Mesenchymal stem cell (in vitro differentiated cells and primary cell): ENCODE measurements around the gene RNU6-9.

Source experiments
- DNase-seq: peaks from one replicate; pipeline ENCODE4 v3.0.0-alpha.2; 2013
- H2AFZ ChIP-seq: one replicate; pipeline ENCODE4 v1.6.1; 2013; ENCODE audit warnings: low read depth, mild to moderate bottlenecking, control low read depth, inconsistent platforms, low read length, moderate library complexity
- H2AK5ac ChIP-seq: 2 replicates; pipeline ENCODE4 v1.6.1; 2013; ENCODE audit warnings: low read length, moderate library complexity, mild to moderate bottlenecking, inconsistent platforms; ENCODE audit not compliant: severe bottlenecking
- H2BK120ac ChIP-seq: one replicate; pipeline ENCODE4 v1.6.1; 2013; ENCODE audit warnings: low read depth, mild to moderate bottlenecking, inconsistent platforms, low read length, moderate library complexity
- H2BK12ac ChIP-seq, 2 experiments: one replicate each; pipeline ENCODE4 v1.6.1; 2013; ENCODE audit warnings: inconsistent platforms in 2 of 2, low read length in 2 of 2, mild to moderate bottlenecking in 2 of 2, moderate library complexity in 2 of 2, control low read depth in 1 of 2
- H2BK15ac ChIP-seq: one replicate; pipeline ENCODE4 v1.6.1; 2013; ENCODE audit warnings: mild to moderate bottlenecking, low read depth, inconsistent platforms; ENCODE audit not compliant: poor library complexity, severe bottlenecking
- H2BK5ac ChIP-seq: 2 replicates; pipeline ENCODE4 v1.6.1; 2013; ENCODE audit warnings: low read depth, mild to moderate bottlenecking, low read length, control low read depth, inconsistent platforms; ENCODE audit not compliant: poor library complexity, severe bottlenecking
- H3K14ac ChIP-seq, 2 experiments: one replicate each; pipeline ENCODE4 v1.6.1; 2013; ENCODE audit warnings: inconsistent platforms in 2 of 2, low read length in 2 of 2, control low read depth in 1 of 2, mild to moderate bottlenecking in 1 of 2, moderate library complexity in 1 of 2
- H3K18ac ChIP-seq, 2 experiments: one replicate each; pipeline ENCODE4 v1.6.1; 2013; ENCODE audit warnings: inconsistent platforms in 2 of 2, low read length in 2 of 2, control low read depth in 1 of 2, low read depth in 1 of 2, mild to moderate bottlenecking in 1 of 2
- H3K23ac ChIP-seq, 2 experiments: one replicate each; pipeline ENCODE4 v1.6.1; 2013; ENCODE audit warnings: inconsistent platforms in 2 of 2, low read length in 2 of 2, mild to moderate bottlenecking in 2 of 2, moderate library complexity in 2 of 2, control low read depth in 1 of 2
- H3K27ac ChIP-seq: 2 replicates; pipeline ENCODE4 v1.5.1; 2013; ENCODE audit warnings: mild to moderate bottlenecking, moderate library complexity, low read length, control low read depth, inconsistent platforms; ENCODE audit not compliant: poor library complexity, severe bottlenecking
- H3K27me3 ChIP-seq, 2 experiments: 2 replicates each; pipeline versions ENCODE4 v1.6.1 to v1.7.0; 2013; ENCODE audit warnings: low read length in 2 of 2, mild to moderate bottlenecking in 2 of 2, moderate library complexity in 2 of 2, control low read depth in 1 of 2, inconsistent platforms in 1 of 2; ENCODE audit not compliant: control insufficient read depth in 1 of 2, insufficient read depth in 1 of 2
- H3K36me3 ChIP-seq, 2 experiments: 2 replicates each; pipeline versions ENCODE4 v1.6.1 to v1.7.0; 2013; ENCODE audit warnings: low read length in 2 of 2, control low read depth in 1 of 2, inconsistent platforms in 1 of 2, low read depth in 1 of 2, mild to moderate bottlenecking in 1 of 2; ENCODE audit not compliant: insufficient read depth in 2 of 2, control insufficient read depth in 1 of 2
- H3K4ac ChIP-seq, 2 experiments: one replicate each; pipeline ENCODE4 v1.6.1; 2013; ENCODE audit warnings: inconsistent platforms in 2 of 2, low read length in 2 of 2, mild to moderate bottlenecking in 2 of 2, moderate library complexity in 2 of 2, control low read depth in 1 of 2, low read depth in 1 of 2
- H3K4me1 ChIP-seq: 2 replicates; pipeline ENCODE4 v1.6.1; 2013; ENCODE audit warnings: low read depth, low read length, control low read depth; ENCODE audit not compliant: control insufficient read depth, insufficient read depth
- H3K4me2 ChIP-seq: 2 replicates; pipeline ENCODE4 v1.6.1; 2013; ENCODE audit warnings: low read length, mild to moderate bottlenecking, inconsistent platforms; ENCODE audit not compliant: poor library complexity, severe bottlenecking
- H3K4me3 ChIP-seq, 2 experiments: 2 replicates each; pipeline versions ENCODE4 v1.5.1 to v1.7.0; 2013; ENCODE audit warnings: low read length in 2 of 2, mild to moderate bottlenecking in 2 of 2, control low read depth in 1 of 2, low read depth in 1 of 2; ENCODE audit not compliant: insufficient read depth in 1 of 2
- H3K79me1 ChIP-seq: replicated peaks from 2 replicates; pipeline ENCODE4 v1.6.1; 2013; ENCODE audit warnings: mild to moderate bottlenecking, control low read depth, low read length, inconsistent platforms; ENCODE audit not compliant: poor library complexity, severe bottlenecking
- H3K9ac ChIP-seq: 2 replicates; pipeline ENCODE4 v1.7.0; 2013; ENCODE audit warnings: mild to moderate bottlenecking, low read length, moderate library complexity
- H3K9me3 ChIP-seq: 2 replicates; pipeline ENCODE4 v1.7.0; 2013; ENCODE audit warnings: mild to moderate bottlenecking, low read length; ENCODE audit not compliant: control insufficient read depth
- H4K8ac ChIP-seq: one replicate; pipeline ENCODE4 v1.6.1; 2013; ENCODE audit warnings: inconsistent platforms, mild to moderate bottlenecking, low read length, moderate library complexity
- H4K91ac ChIP-seq: one replicate; pipeline ENCODE4 v1.6.1; 2013; ENCODE audit warnings: mild to moderate bottlenecking, low read length, inconsistent platforms
- WGBS: methylation state at CpG from one replicate; pipeline ENCODE4 v1.1.7; 2013; ENCODE audit warnings: mixed read lengths; 5-methylcytosine and 5-hydroxymethylcytosine counted together

Gene RNU6-9

DNA sequence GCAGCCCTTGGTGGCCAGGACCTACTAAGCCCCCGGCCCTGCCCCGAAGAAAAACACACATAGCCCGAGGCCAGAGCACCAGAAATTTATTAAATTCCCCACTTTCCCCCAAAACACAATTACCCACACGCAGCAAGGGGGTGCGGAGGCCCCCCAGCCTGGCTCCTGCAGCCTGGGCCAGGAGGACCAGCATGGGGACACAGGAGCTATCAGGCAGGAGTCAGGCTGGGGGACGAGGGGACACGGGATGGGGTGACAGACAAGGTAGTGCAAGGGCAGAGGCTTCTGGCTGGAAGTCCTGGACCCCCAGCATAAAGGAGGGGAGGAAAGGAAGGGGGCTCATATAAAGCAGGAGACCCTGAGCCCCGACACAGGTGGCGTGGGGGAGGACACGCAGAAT, 3.1 kb downstream of the RNU6-9 start:
- Histone ChIP-seq H3K79me1 (peaks cover 29% of the 10 kb centered on the region), H4K8ac (no peak overlapping the region), H2BK5ac (no peak overlapping the region), H3K27me3 (no peaks in the 10 kb centered on the region), H3K9me3 (no peaks in the 10 kb centered on the region), H3K27ac (no peak overlapping the region), H4K91ac (no peak overlapping the region), H3K18ac (no peak overlapping the region), H3K4ac (no peak overlapping the region), H2AK5ac (no peak overlapping the region), H3K4me1 (peaks cover 14% of the 10 kb centered on the region), H3K4me3 (no peak overlapping the region), H3K9ac (no peak overlapping the region), H3K14ac (no peak overlapping the region), H2AFZ (no peak overlapping the region), H3K4me2 (no peak overlapping the region), H3K36me3 (peaks cover 26 to 55% of the 10 kb centered on the region in 2 experiments), H2BK15ac (no peak overlapping the region), H2BK120ac (no peak overlapping the region), H2BK12ac (no peak overlapping the region), H3K23ac (no peak overlapping the region)
- no peak for DNase-seq
- 98% methylated on average over 9 of the region's 10 CpGs for WGBS

DNA sequence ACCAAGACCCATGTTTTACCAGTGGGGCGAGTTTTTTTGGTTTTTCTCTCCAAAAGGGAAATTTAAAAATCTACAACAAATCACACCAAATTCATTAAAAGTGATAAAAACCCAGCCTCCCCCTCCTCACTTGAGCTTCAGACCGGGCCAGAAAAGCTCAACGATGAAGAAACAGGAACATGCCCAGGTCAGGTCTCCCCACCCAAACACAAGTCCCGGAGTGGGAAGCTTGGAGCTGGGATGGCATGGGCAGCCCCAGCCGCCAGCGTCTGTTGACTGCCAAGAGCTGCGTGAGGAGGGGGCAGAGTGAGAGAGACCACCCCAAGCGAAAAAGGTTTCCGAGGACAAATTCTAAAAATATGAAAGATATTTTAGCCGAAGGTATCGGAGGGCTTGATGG, 3.7 kb downstream of the RNU6-9 start:
- Histone ChIP-seq H2AFZ (no peak overlapping the region), H3K4me2 (no peak overlapping the region), H2BK5ac (no peak overlapping the region), H3K18ac (no peak overlapping the region), H2BK12ac (no peak overlapping the region), H3K14ac (no peak overlapping the region), H3K27me3 (no peaks in the 10 kb centered on the region), H3K4me1 (peaks cover 14% of the 10 kb centered on the region), H4K8ac (no peak overlapping the region), H3K27ac (no peak overlapping the region), H4K91ac (no peak overlapping the region), H2BK15ac (no peak overlapping the region), H3K79me1 (peaks cover 33% of the 10 kb centered on the region), H3K23ac (no peak overlapping the region), H3K9ac (no peak overlapping the region), H3K36me3 (peaks cover 26 to 61% of the 10 kb centered on the region in 2 experiments), H3K9me3 (no peaks in the 10 kb centered on the region), H2BK120ac (no peak overlapping the region), H3K4ac (no peak overlapping the region), H2AK5ac (no peak overlapping the region), H3K4me3 (no peak overlapping the region)
- no peak for DNase-seq
- WGBS, result 89% methylated on average over 11 of the region's 11 CpGs

DNA sequence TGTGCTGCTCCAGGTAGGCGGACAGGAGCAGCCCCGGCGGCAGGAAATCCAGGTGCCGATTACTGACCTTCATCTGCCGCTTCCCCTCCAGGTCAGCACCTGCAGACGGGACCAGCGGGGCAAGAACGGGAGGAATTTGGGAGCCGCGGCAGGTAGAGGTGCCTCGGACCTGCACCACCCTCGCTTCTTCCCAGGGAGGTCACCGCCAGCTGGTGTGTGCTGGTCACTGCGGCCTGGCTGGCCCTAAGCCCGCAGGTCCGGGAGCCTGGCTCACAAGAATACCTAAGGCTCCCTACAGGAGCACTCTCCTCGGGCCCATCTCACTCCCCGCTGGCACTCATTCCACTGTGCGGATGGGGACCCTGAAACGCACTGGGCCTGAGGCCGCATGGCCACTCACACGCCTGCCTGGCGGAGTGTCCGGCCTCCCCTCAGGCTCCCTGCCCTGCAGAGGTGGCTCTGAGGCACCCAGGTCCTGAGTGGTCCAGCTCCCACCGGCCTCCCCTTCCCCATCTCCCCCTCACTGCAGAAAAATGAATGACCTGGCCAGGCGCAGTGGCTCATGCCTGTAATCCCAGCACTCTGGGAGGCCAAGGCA, 4.3 kb downstream of the RNU6-9 start:
- H3K9me3 ChIP-seq, result no peaks in the 10 kb centered on the region
- no peak overlapping the region for H4K8ac ChIP-seq
- no peak overlapping the region for H3K4me3 ChIP-seq
- H3K23ac ChIP-seq, result no peak overlapping the region
- WGBS, result 92% methylated on average over 24 of the region's 26 CpGs
- peaks cover 31% of the 10 kb centered on the region for H3K79me1 ChIP-seq
- peaks cover 12% of the 10 kb centered on the region for H3K4me1 ChIP-seq
- H2BK5ac ChIP-seq, result no peak overlapping the region
- no peak overlapping the region for H3K27ac ChIP-seq
- no peaks in the 10 kb centered on the region for H3K27me3 ChIP-seq
- no peak for DNase-seq
- H2BK15ac ChIP-seq, result no peak overlapping the region
- H3K4ac ChIP-seq, result no peak overlapping the region
- H3K14ac ChIP-seq, result no peak overlapping the region
- H3K36me3 ChIP-seq, result peaks cover 26 to 62% of the 10 kb centered on the region in 2 experiments
- no peak overlapping the region for H3K4me2 ChIP-seq
- no peak overlapping the region for H3K18ac ChIP-seq
- no peak overlapping the region for H3K9ac ChIP-seq
- H2BK120ac ChIP-seq, result no peak overlapping the region
- no peak overlapping the region for H2AK5ac ChIP-seq
- H2BK12ac ChIP-seq, result no peak overlapping the region
- no peak overlapping the region for H4K91ac ChIP-seq
- no peak overlapping the region for H2AFZ ChIP-seq

DNA sequence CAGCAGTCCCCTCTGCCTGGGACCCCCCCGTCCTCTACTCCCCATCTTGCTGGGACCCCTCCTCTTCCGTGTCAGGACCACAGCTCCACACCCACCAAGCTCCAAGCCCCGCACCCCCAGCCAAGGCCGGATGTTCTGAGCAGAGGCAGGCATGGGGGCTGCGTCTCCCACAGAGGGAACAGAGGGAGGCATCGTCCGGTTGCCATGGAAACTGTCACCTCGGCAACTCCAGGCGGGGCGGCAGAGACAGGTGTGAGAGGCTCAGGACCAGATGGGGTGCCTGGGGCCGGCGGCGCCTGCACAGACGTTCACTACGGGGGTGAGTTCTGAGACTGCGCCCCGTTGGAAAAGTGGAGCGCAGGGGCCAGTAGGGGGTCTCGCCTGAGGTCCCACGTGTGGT, 5.4 kb downstream of the RNU6-9 start:
- Histone ChIP-seq H2AK5ac (no peak overlapping the region), H3K79me1 (peaks cover 31% of the 10 kb centered on the region), H3K18ac (no peak overlapping the region), H4K8ac (peak overlapping the region; percentile 38), H3K36me3 (peaks cover 26 to 62% of the 10 kb centered on the region in 2 experiments), H3K4ac (no peak overlapping the region), H3K9ac (no peak overlapping the region), H2BK12ac (no peak overlapping the region), H4K91ac (no peak overlapping the region), H3K14ac (no peak overlapping the region), H3K23ac (no peak overlapping the region), H3K4me1 (peaks cover 23% of the 10 kb centered on the region), H3K4me2 (no peak overlapping the region), H3K4me3 (no peak overlapping the region), H2BK15ac (no peak overlapping the region), H2BK120ac (no peak overlapping the region), H2AFZ (no peak overlapping the region), H2BK5ac (no peak overlapping the region), H3K27me3 (no peaks in the 10 kb centered on the region), H3K9me3 (no peaks in the 10 kb centered on the region), H3K27ac (no peak overlapping the region)
- DNase-seq, result no peak
- WGBS, result 89% methylated on average over 15 of the region's 20 CpGs
